ENCODE measurements around the gene FBP2. TPM values are rescaled to one million over a fixed set of nuclear protein-coding genes. Genes with fewer than 3 reads are reported as not detected.
A peak's percentile ranks its signal among the peaks of the same experiment; 100 is the strongest.

The FBP2 gene
- total and polyA plus RNA-seq, 4 donors: 0.14 to 8.0 TPM; not detected in 2

DNA sequence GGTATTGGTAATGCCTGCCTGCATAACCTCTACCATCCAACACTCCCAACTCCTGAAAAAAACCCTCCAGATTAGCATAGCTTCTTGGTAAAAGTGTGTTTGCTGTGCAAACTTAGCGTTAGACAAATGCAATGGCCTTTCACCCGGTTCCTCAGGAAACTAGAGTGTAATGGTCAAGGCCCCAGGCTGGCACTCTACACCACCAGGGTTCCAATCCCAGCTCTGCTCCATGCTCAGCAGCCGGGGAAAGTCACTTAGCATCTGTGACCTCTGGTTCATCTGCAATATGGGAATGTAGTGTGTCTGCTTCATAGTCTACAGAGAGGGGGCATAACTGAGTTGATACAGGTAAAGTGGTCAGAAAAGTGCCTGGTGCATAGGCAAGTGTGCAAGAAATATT lies 36.7 kb upstream of the FBP2 start:
- H3K4me1 ChIP-seq (ENCODE audit: control insufficient read depth, insufficient read depth, low read length): no peaks in the 10 kb centered on the region
- H3K27me3 ChIP-seq (ENCODE audit: control insufficient read depth, insufficient read depth, low read length): no peaks in the 10 kb centered on the region
- WGBS (ENCODE audit: insufficient coverage): no CpG with 5 or more reads among the region's 3 CpGs
- no peak for DNase-seq (ENCODE audit: low read depth in 4 of 6, low spot score in 6 of 6)
- no peaks in the 10 kb centered on the region for H3K36me3 ChIP-seq (ENCODE audit: control insufficient read depth, insufficient read depth, low read length)
- H3K27ac ChIP-seq (ENCODE audit: low read depth, low read length): no peak overlapping the region
- H3K9me3 ChIP-seq (ENCODE audit: control insufficient read depth, insufficient read depth, low read length): no peaks in the 10 kb centered on the region
- no peak overlapping the region for H3K4me3 ChIP-seq (ENCODE audit: low read depth, low read length)

GRCh38 chr9:94627287-94627686 lies 33.7 kb upstream of the FBP2 start:
- H3K27me3 ChIP-seq (ENCODE audit: control insufficient read depth, insufficient read depth, low read length): no peaks in the 10 kb centered on the region
- WGBS (ENCODE audit: insufficient coverage): 92% methylated on average over 5 of the region's 6 CpGs
- DNase-seq (ENCODE audit: low read depth in 4 of 6, low spot score in 6 of 6): no peak
- no peak overlapping the region for H3K4me3 ChIP-seq (ENCODE audit: low read depth, low read length)
- H3K27ac ChIP-seq (ENCODE audit: low read depth, low read length): no peak overlapping the region
- H3K9me3 ChIP-seq (ENCODE audit: control insufficient read depth, insufficient read depth, low read length): no peaks in the 10 kb centered on the region
- H3K4me1 ChIP-seq (ENCODE audit: control insufficient read depth, insufficient read depth, low read length): peaks cover 5% of the 10 kb centered on the region
- H3K36me3 ChIP-seq (ENCODE audit: control insufficient read depth, insufficient read depth, low read length): no peaks in the 10 kb centered on the region

DNA sequence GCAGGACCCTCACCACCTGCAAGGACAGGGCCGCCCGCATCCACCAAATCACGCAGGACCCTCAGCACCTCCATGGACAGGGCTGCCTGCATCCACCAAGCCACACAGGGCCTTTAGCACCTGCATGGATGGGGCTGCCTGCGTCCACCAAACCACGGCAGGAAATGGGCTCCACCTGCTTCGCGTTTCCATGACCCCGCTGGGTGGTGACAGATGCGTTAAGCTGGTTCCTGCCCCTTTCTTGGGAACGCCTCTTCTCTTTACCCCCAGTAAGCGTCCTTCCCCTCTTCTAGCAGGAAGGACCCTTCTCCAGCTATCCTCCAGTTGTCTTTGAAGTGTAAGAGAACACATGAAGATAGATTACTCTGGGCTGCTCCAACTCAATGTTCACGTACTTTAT lies 32.2 kb upstream of the FBP2 start:
- no peaks in the 10 kb centered on the region for H3K9me3 ChIP-seq (ENCODE audit: control insufficient read depth, insufficient read depth, low read length)
- DNase-seq (ENCODE audit: low read depth in 4 of 6, low spot score in 6 of 6): no peak
- no peaks in the 10 kb centered on the region for H3K36me3 ChIP-seq (ENCODE audit: control insufficient read depth, insufficient read depth, low read length)
- no peaks in the 10 kb centered on the region for H3K27me3 ChIP-seq (ENCODE audit: control insufficient read depth, insufficient read depth, low read length)
- peaks cover 10% of the 10 kb centered on the region for H3K4me1 ChIP-seq (ENCODE audit: control insufficient read depth, insufficient read depth, low read length)
- H3K27ac ChIP-seq (ENCODE audit: low read depth, low read length): no peak overlapping the region
- 80% methylated on average over 7 of the region's 12 CpGs for WGBS (ENCODE audit: insufficient coverage)
- H3K4me3 ChIP-seq (ENCODE audit: low read depth, low read length): no peak overlapping the region

DNA sequence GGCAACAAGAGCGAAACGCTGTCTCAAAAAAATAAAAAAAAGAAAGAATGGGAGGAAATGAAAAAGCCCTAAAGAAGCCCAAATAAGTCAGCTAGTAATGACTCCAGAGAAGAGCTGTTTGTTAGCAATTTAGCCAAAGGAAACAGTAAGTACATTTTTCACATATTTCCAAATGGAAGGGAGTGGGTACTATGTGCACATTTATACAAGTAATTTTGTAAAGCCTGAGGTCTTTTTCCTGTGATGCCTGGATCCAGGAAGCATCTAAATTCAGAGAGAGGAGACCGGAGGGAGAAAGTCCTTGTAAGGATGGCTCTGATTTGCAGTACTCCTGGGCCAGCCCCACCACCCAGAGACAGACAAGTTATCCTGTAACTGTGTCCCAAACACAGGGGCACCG lies 31.0 kb upstream of the FBP2 start:
- DNase-seq (ENCODE audit: low read depth in 4 of 6, low spot score in 6 of 6): no peak
- no peak overlapping the region for H3K27ac ChIP-seq (ENCODE audit: low read depth, low read length)
- WGBS (ENCODE audit: insufficient coverage): no CpG with 5 or more reads among the region's 4 CpGs

DNA sequence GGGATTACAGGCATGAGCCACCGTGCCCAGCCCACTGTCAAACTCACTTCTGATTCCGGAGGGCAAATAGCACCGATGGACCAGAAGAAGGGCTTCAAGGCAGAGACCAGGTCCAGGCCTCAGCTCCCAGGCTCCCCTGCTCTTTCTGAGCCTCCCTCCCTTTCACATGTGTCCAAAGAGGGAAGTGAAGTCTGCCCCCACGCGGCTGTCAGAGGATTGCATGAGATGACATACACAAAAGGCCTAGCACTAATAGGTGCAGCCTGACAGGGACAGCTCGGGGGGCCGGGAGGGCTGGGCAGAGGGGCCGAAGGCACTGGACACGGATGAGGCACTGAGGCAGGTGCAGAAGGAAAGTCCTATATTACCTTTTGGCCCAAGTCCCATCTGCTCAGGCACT lies 29.6 kb upstream of the FBP2 start:
- Histone ChIP-seq H3K27ac (ENCODE audit: low read depth, low read length) (no peak overlapping the region), H3K9me3 (ENCODE audit: control insufficient read depth, insufficient read depth, low read length) (no peaks in the 10 kb centered on the region), H3K4me3 (ENCODE audit: low read depth, low read length) (no peak overlapping the region), H3K36me3 (ENCODE audit: control insufficient read depth, insufficient read depth, low read length) (no peaks in the 10 kb centered on the region), H3K27me3 (ENCODE audit: control insufficient read depth, insufficient read depth, low read length) (no peaks in the 10 kb centered on the region), H3K4me1 (ENCODE audit: control insufficient read depth, insufficient read depth, low read length) (peaks cover 10% of the 10 kb centered on the region)
- WGBS (ENCODE audit: insufficient coverage): 62% methylated on average over 9 of the region's 9 CpGs
- peak in 2 of 6 donors; percentile 33 to 63 for DNase-seq (ENCODE audit: low read depth in 4 of 6, low spot score in 6 of 6)

More for the DNA sequence above, 31.0 kb upstream of the FBP2 start:
- no peak overlapping the region for H3K4me3 ChIP-seq (ENCODE audit: low read depth, low read length)
- no peaks in the 10 kb centered on the region for H3K9me3 ChIP-seq (ENCODE audit: control insufficient read depth, insufficient read depth, low read length)
- H3K27me3 ChIP-seq (ENCODE audit: control insufficient read depth, insufficient read depth, low read length): no peaks in the 10 kb centered on the region
- peaks cover 10% of the 10 kb centered on the region for H3K4me1 ChIP-seq (ENCODE audit: control insufficient read depth, insufficient read depth, low read length)
- H3K36me3 ChIP-seq (ENCODE audit: control insufficient read depth, insufficient read depth, low read length): no peaks in the 10 kb centered on the region

DNA sequence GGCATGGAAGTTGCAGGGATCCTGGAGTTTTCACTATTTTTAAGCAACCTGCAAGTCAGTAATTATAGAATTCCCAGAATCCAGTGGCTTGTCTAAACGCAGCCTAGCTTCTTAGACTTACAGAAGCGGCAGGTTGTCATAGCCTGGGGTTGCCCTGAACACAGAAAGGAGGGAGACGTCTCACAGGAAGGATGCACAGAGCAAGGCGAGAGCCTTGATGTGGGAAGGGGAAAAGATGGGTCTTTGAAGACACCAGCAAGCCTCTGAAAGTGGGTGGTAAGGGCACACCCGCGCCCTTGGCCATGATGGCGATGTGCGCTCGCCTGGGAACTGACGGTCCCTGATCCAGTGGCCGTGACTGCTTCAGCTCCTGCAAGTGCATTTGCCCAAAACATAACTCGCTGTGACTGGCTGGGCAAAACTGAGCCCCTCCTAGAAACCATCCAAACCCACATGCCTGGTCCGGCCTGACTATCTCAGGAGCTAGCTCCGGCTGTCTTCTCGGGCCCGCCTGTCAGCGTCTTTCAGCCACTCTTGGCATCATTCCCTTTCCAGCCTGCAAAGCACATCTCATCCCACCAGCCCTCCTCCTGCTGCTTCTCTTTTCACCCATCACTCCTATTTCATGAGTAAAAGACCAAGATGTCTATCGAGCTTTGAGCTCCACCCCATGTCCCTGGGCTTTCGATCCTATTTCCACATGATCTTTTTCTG lies 28.6 kb upstream of the FBP2 start:
- Histone ChIP-seq H3K4me3 (ENCODE audit: low read depth, low read length) (no peak overlapping the region), H3K36me3 (ENCODE audit: control insufficient read depth, insufficient read depth, low read length) (no peaks in the 10 kb centered on the region), H3K4me1 (ENCODE audit: control insufficient read depth, insufficient read depth, low read length) (peaks cover 10% of the 10 kb centered on the region), H3K27ac (ENCODE audit: low read depth, low read length) (no peak overlapping the region), H3K9me3 (ENCODE audit: control insufficient read depth, insufficient read depth, low read length) (no peaks in the 10 kb centered on the region), H3K27me3 (ENCODE audit: control insufficient read depth, insufficient read depth, low read length) (no peaks in the 10 kb centered on the region)
- no peak for DNase-seq (ENCODE audit: low read depth in 4 of 6, low spot score in 6 of 6)
- WGBS (ENCODE audit: insufficient coverage): 82% methylated on average over 19 of the region's 19 CpGs

DNA sequence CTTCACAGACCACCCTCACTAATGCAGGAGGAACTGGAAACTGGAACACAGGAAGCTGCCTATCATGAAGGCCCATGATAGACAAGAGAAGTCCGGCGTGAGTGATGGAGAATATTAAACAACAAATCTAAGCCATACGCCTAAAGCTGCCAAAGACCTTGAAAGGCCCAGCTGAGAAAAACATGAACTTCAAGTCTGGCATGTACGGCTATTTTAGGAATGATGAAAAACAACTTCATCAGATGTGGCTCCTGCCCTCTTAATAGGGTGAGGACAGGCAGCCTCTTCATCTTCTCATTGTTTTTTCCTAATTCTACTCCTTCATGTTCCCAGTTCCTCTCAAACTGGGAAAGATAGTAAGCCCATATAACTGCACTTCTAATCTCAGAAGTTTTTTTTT lies 25.4 kb upstream of the FBP2 start:
- DNase-seq (ENCODE audit: low read depth in 4 of 6, low spot score in 6 of 6): no peak
- 86% methylated on average over 1 of the region's 4 CpGs for WGBS (ENCODE audit: insufficient coverage)
- no peaks in the 10 kb centered on the region for H3K27me3 ChIP-seq (ENCODE audit: control insufficient read depth, insufficient read depth, low read length)
- H3K36me3 ChIP-seq (ENCODE audit: control insufficient read depth, insufficient read depth, low read length): no peaks in the 10 kb centered on the region
- no peaks in the 10 kb centered on the region for H3K9me3 ChIP-seq (ENCODE audit: control insufficient read depth, insufficient read depth, low read length)
- H3K27ac ChIP-seq (ENCODE audit: low read depth, low read length): no peak overlapping the region
- H3K4me3 ChIP-seq (ENCODE audit: low read depth, low read length): no peak overlapping the region
- peaks cover 10% of the 10 kb centered on the region for H3K4me1 ChIP-seq (ENCODE audit: control insufficient read depth, insufficient read depth, low read length)

- Histone ChIP-seq H3K9me3 (ENCODE audit: control insufficient read depth, insufficient read depth, low read length) (no peaks in the 10 kb centered on the region), H3K36me3 (ENCODE audit: control insufficient read depth, insufficient read depth, low read length) (no peaks in the 10 kb centered on the region), H3K4me3 (ENCODE audit: low read depth, low read length) (no peak overlapping the region), H3K27ac (ENCODE audit: low read depth, low read length) (no peak overlapping the region), H3K4me1 (ENCODE audit: control insufficient read depth, insufficient read depth, low read length) (peaks cover 3% of the 10 kb centered on the region), H3K27me3 (ENCODE audit: control insufficient read depth, insufficient read depth, low read length) (no peaks in the 10 kb centered on the region)
- no peak for DNase-seq (ENCODE audit: low read depth in 4 of 6, low spot score in 6 of 6)
- WGBS (ENCODE audit: insufficient coverage): no CpG with 5 or more reads among the region's 3 CpGs
These were observed 19.4 kb upstream of the FBP2 start for GRCh38 chr9:94613003-94613402.

- H3K27me3 ChIP-seq (ENCODE audit: control insufficient read depth, insufficient read depth, low read length): no peaks in the 10 kb centered on the region
- WGBS (ENCODE audit: insufficient coverage): 100% methylated on average over 1 of the region's 7 CpGs
- no peak for DNase-seq (ENCODE audit: low read depth in 4 of 6, low spot score in 6 of 6)
- no peak overlapping the region for H3K27ac ChIP-seq (ENCODE audit: low read depth, low read length)
- no peaks in the 10 kb centered on the region for H3K9me3 ChIP-seq (ENCODE audit: control insufficient read depth, insufficient read depth, low read length)
- H3K4me3 ChIP-seq (ENCODE audit: low read depth, low read length): no peak overlapping the region
- no peaks in the 10 kb centered on the region for H3K36me3 ChIP-seq (ENCODE audit: control insufficient read depth, insufficient read depth, low read length)
- H3K4me1 ChIP-seq (ENCODE audit: control insufficient read depth, insufficient read depth, low read length): peaks cover 5% of the 10 kb centered on the region
These were observed 18.4 kb upstream of the FBP2 start for GRCh38 chr9:94612071-94612470.

DNA sequence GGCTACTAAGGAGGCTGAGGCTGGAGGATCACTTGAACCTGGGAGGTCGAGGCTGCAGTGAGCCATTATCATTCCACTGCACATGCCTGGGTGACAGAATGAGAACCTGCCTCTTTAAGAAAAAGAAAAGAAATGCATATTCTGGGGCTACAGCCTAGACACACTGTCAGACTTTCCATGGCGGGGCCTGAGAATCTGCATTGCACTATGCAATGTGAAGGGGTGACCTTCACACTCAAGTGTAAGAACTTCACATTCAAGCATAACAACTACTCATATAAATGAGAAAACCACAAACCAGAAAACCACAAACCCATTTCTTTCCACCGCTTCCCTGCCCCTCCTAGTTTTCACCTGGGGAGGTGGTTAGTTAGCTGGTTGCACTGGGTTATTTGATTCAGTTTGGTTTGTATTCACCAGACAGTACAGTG lies 18.0 kb upstream of the FBP2 start:
- no peak for DNase-seq (ENCODE audit: low read depth in 4 of 6, low spot score in 6 of 6)
- Histone ChIP-seq H3K4me3 (ENCODE audit: low read depth, low read length) (no peak overlapping the region), H3K4me1 (ENCODE audit: control insufficient read depth, insufficient read depth, low read length) (peaks cover 5% of the 10 kb centered on the region), H3K27me3 (ENCODE audit: control insufficient read depth, insufficient read depth, low read length) (no peaks in the 10 kb centered on the region), H3K9me3 (ENCODE audit: control insufficient read depth, insufficient read depth, low read length) (no peaks in the 10 kb centered on the region), H3K27ac (ENCODE audit: low read depth, low read length) (no peak overlapping the region), H3K36me3 (ENCODE audit: control insufficient read depth, insufficient read depth, low read length) (no peaks in the 10 kb centered on the region)
- WGBS (ENCODE audit: insufficient coverage): 100% methylated on average over 1 of the region's 3 CpGs
